Measurements from ENCODE around the gene FBXL20.

- TF ChIP-seq POLR2A (IDR thresholded peaks at IDR 0.05): no peak
- no peak for TF ChIP-seq CTCF (IDR thresholded peaks at IDR 0.05)
These were observed 82.8 kb downstream of the FBXL20 start for GRCh38 chr17:39318636-39319035.
